GM19372 (cell line): Measurements from ENCODE around the gene EPS8.
"Not testable (repeated sequence)": the region's sequence is repeated elsewhere in the genome, so short reads cannot be mapped to it uniquely, and the experiment has no call there.

ENCODE experiments used
- ATAC-seq: cut with Tn5 transposase; IDR thresholded peaks from one replicate; pipeline ENCODE4 v1.9.1; 2021; ENCODE audit warnings: mild to moderate bottlenecking, low read depth, moderate library complexity; ENCODE audit not compliant: unreplicated experiment

Gene EPS8

GRCh38 chr12:15620741-15621539, 168.2 kb downstream of the EPS8 start:
- ATAC-seq = no peak

- ATAC-seq = not testable (repeated sequence)
Measured at GRCh38 chr12:15616495-15616894, 172.7 kb downstream of the EPS8 start.

GRCh38 chr12:15613981-15614380, 175.2 kb downstream of the EPS8 start:
- ATAC-seq = no peak

GRCh38 chr12:15608941-15609340, 180.2 kb downstream of the EPS8 start:
- no peak for ATAC-seq

- ATAC-seq = no peak
Measured at GRCh38 chr12:15608406-15608805, 180.8 kb downstream of the EPS8 start.

- no peak for ATAC-seq
Measured at GRCh38 chr12:15605881-15606590, 183.2 kb downstream of the EPS8 start.

GRCh38 chr12:15603474-15604085, 185.6 kb downstream of the EPS8 start:
- ATAC-seq = no peak

GRCh38 chr12:15602051-15602672, 187.0 kb downstream of the EPS8 start:
- no peak for ATAC-seq

GRCh38 chr12:15601210-15601800, 187.9 kb downstream of the EPS8 start:
- no peak for ATAC-seq

GRCh38 chr12:15600223-15600935, 188.8 kb downstream of the EPS8 start:
- no peak for ATAC-seq

- no peak for ATAC-seq
Measured at GRCh38 chr12:15599266-15600037, 189.7 kb downstream of the EPS8 start.

- ATAC-seq = no peak
Measured at GRCh38 chr12:15597125-15597830, 191.9 kb downstream of the EPS8 start.

- no peak for ATAC-seq
Measured at GRCh38 chr12:15596174-15596573, 193.0 kb downstream of the EPS8 start.

- ATAC-seq = no peak
Measured at GRCh38 chr12:15592934-15593333, 196.3 kb downstream of the EPS8 start.

- ATAC-seq = no peak
Measured at GRCh38 chr12:15591811-15592210, 197.4 kb downstream of the EPS8 start.

GRCh38 chr12:15590180-15590826, 198.9 kb downstream of the EPS8 start:
- peak; percentile 89 for ATAC-seq

- ATAC-seq = no peak
Measured at GRCh38 chr12:15589328-15590032, 199.7 kb downstream of the EPS8 start.
